GM18519 (cell line): ENCODE results near the gene DENND1B.

Experiments used
- ATAC-seq: cut with Tn5 transposase; IDR thresholded peaks from one replicate; pipeline ENCODE4 v1.9.1; 2021; ENCODE audit warnings: mild to moderate bottlenecking, moderate library complexity; ENCODE audit not compliant: unreplicated experiment, low FRiP score

DENND1B gene

GRCh38 chr1:197485790-197486189 lies 289.5 kb downstream of the DENND1B start:
- no peak for ATAC-seq

- ATAC-seq = no peak
These were observed 294.2 kb downstream of the DENND1B start for GRCh38 chr1:197481101-197481500.

GRCh38 chr1:197480446-197480845 lies 294.8 kb downstream of the DENND1B start:
- no peak for ATAC-seq

- ATAC-seq = no peak
These were observed 303.1 kb downstream of the DENND1B start for GRCh38 chr1:197472141-197472540.

GRCh38 chr1:197471248-197471985 lies 303.9 kb downstream of the DENND1B start:
- ATAC-seq = no peak

GRCh38 chr1:197470330-197470729 lies 304.9 kb downstream of the DENND1B start:
- no peak for ATAC-seq

- ATAC-seq = no peak
These were observed 305.6 kb downstream of the DENND1B start for GRCh38 chr1:197469620-197470210.

- ATAC-seq = no peak
These were observed 306.6 kb downstream of the DENND1B start for GRCh38 chr1:197468543-197469175.

- no peak for ATAC-seq
These were observed 307.4 kb downstream of the DENND1B start for GRCh38 chr1:197467881-197468280.

GRCh38 chr1:197466813-197467212 lies 308.5 kb downstream of the DENND1B start:
- ATAC-seq = no peak

- ATAC-seq = no peak
These were observed 309.6 kb downstream of the DENND1B start for GRCh38 chr1:197465528-197466327.

- ATAC-seq = no peak
These were observed 311.2 kb downstream of the DENND1B start for GRCh38 chr1:197464044-197464443.

GRCh38 chr1:197463142-197463541 lies 312.1 kb downstream of the DENND1B start:
- no peak for ATAC-seq

GRCh38 chr1:197462539-197462938 lies 312.7 kb downstream of the DENND1B start:
- no peak for ATAC-seq
